ENCODE results near the gene TUBB3.
"Not testable (repeated sequence)": the region's sequence is repeated elsewhere in the genome, so short reads cannot be mapped to it uniquely, and the experiment has no call there.

The TUBB3 gene

GRCh38 chr16:89903908-89904515 lies 19.1 kb upstream of the TUBB3 start:
- no peak for DNase-seq

- no peak for DNase-seq
Observed at GRCh38 chr16:89904606-89905510, 18.3 kb upstream of the TUBB3 start.

- no peak for DNase-seq
Observed at GRCh38 chr16:89905511-89906139, 17.5 kb upstream of the TUBB3 start.

DNA sequence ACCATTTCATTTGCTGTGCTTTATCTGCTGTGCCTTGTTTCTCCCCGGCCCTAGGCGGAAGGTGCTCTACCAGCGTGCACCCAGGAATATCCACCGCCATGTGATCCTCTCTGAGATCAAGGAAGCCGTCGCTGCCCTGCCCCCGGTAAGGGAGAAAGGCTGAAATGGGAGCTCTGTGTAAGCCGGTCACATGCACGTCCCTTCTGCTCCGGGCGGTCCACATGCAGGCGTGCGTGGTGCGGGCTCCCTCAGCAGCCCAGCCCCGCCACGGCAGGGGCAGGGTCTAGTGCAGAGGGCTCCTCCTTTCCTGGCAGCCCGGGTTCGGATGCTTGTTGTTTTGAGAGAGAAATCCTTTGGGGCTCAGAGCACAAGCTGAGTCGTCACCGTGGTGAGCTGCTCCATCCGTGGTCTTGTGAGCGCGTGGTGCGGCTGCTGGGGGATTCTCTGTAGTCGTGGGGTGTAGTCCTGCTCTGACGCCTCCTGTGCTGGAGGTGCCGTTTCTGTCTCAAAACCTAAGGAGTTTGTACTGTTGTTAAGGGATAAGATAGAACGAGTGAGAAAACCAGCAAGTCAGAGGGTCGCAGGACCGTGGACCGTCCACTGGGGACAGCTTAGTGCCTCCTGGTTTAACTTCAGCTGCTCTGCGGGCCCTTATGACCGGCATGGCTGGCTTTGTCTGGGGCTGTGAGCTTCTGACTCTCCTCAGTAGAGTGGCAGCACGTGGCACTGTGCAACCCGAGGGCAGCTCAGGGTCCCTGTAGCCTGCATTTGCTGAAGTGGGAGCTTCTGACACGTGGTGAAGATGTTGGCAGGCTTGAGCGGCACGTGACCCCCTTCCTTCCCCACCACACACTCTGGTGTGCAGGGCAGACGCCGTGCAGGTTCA lies 16.8 kb upstream of the TUBB3 start:
- no peak for DNase-seq

- DNase-seq = no peak
Observed at GRCh38 chr16:89907055-89907814, 15.9 kb upstream of the TUBB3 start.

GRCh38 chr16:89908236-89908635 lies 14.9 kb upstream of the TUBB3 start:
- DNase-seq = no peak

- peak; percentile 73 for DNase-seq
Observed at GRCh38 chr16:89909777-89910716, 13.1 kb upstream of the TUBB3 start.

GRCh38 chr16:89910717-89911354 lies 12.3 kb upstream of the TUBB3 start:
- no peak for DNase-seq

GRCh38 chr16:89911375-89911774 lies 11.8 kb upstream of the TUBB3 start:
- DNase-seq = no peak

DNA sequence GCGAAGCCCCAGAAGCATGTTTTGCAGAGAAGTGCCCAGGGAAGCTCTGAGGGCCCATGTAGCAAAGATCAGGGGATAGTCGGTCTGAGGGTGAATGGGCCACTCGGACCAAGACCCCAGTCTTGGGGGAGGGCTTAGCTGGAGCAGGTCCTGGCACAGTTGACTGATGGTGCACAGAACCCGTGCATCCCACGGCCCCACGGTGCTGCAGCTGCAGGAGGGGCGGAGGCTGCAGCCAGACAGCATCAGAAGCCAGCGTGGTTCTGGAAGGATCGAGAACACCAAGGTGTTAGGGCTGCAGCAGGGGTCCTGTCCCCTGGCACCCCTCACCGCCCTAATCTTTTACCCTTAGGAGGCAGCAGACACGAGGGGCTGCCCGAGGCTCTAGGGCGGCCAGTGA lies 11.0 kb upstream of the TUBB3 start:
- no peak for DNase-seq

DNA sequence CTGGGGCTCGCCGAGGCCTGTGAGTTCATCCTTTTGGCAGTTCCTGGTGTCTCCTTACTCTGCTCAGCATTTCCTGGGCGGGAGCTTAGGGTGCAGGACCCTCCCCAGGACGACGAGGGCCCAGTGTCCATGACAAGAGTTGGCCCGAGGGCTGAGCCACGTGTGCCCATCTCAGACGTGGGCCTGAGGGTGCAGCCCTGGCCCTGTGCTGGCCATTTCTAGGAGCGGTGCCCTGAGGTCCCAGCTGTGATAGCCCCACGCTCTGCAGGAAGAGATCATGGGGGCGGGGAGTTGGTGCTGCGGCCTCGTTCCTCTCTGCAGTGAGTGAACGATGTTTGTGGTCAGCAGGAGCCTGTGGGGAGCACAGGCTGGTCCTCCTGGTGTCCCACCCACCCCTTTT lies 10.5 kb upstream of the TUBB3 start:
- no peak for DNase-seq

DNA sequence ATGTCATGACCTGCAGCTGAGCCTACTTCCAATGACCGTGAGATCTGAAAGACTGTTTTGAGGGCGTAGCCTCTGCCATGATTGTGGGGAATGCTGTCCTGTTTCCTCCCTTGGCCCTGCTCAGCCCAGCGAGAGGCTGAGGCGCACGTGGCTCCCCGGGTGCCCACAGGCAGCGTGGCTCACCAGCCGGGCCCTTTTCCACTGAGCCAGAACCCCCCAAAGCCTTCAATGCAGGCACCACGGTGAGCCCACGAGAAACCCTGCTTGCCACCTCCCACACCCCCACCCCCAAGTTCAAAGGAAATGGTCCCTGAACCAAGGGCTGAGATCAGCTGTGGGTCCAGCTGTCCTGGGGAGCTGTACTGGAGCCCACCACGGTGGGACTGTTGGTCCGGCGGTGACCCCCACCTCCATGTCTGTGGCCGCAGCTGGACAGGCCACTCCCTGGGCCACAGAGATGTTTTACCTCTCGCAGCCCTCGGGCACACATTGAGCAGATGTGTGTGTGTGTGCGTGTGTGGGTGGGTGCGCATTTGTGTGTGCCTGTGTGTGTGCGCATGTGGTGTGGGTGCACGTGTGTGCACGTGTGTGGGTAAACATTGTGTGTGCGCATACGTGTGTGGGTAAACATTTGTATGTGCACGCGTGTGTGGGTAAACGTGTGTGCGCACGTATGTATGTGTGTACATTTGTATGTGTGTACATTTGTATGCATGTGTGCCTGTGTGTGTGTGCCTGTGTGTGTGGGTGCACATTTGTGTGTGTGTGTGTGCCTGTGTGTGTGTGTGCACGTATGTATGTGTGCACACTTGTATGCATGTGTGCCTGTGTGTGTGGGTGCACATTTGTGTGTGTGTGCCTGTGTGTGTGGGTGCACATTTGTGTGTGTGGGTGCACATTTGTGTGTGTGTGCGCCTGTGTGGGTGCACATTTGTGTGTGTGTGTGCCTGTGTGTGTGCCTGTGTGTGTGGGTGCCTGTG lies 9.4 kb upstream of the TUBB3 start:
- no peak for DNase-seq

DNA sequence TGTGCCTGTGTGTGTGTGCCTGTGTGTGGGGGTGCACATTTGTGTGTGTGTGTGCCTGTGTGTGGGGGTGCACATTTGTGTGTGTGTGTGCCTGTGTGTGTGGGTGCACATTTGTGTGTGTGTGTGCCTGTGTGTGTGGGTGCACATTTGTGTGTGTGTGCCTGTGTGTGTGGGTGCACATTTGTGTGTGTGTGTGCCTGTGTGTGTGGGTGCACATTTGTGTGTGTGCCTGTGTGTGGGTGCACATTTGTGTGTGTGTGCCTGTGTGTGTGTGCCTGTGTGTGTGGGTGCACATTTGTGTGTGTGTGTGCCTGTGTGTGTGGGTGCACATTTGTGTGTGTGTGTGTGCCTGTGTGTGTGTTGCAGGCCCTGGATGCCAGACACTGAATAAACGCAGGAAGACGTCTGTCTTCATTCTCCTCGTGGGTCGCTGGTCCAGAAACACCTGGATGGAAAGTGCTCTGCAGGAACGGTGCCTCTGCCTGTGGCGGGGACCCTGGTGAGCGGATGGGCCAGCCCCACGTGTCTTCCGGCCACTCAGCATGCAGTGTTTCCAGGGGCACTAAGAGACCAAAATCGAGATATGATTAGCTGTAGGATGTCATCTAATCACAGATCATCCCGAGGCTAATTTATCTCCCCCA lies 8.4 kb upstream of the TUBB3 start:
- DNase-seq = not testable (repeated sequence)

- no peak for DNase-seq
Observed at GRCh38 chr16:89915303-89916232, 7.6 kb upstream of the TUBB3 start.

GRCh38 chr16:89917773-89918452 lies 5.2 kb upstream of the TUBB3 start:
- DNase-seq = peak; percentile 82

DNA sequence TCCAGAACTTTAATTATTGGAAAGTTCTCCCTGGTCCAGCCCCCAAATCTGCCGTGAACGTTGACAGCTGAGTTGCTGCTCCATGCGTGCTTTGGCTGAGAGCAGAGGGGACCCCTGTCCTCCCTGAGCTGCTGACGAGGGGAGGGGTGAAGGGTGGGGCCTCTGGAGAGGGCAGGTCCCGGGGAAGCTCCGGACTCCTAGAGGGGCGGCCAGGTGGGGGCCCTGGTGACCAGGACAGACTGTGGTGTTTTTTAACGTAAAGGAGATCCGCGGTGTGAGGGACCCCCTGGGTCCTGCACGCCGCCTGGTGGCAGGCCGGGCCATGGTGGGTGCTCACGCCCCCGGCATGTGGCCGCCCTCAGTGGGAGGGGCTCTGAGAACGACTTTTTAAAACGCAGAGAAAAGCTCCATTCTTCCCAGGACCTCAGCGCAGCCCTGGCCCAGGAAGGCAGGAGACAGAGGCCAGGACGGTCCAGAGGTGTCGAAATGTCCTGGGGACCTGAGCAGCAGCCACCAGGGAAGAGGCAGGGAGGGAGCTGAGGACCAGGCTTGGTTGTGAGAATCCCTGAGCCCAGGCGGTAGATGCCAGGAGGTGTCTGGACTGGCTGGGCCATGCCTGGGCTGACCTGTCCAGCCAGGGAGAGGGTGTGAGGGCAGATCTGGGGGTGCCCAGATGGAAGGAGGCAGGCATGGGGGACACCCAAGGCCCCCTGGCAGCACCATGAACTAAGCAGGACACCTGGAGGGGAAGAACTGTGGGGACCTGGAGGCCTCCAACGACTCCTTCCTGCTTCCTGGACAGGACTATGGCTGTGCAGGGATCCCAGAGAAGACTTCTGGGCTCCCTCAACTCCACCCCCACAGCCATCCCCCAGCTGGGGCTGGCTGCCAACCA lies 4.4 kb upstream of the TUBB3 start, which contains the start of gene MC1R:
Gene MC1R (plus strand): TSS at position 410 of the 895 bp plus-strand sequence. CDS start 397 bp downstream, at position 807.
- peak; percentile 63 for DNase-seq

Measured in fibroblast of skin of right biceps (primary cell).